Measurements from ENCODE around the gene CACNB4. TPM values are rescaled to one million over a fixed set of nuclear protein-coding genes. Genes with fewer than 3 reads are reported as not detected.

CACNB4 gene
- polyA plus RNA-seq, 1 of the 3 experiments (the other 2 are of a cell fraction) = 0.18 TPM

DNA sequence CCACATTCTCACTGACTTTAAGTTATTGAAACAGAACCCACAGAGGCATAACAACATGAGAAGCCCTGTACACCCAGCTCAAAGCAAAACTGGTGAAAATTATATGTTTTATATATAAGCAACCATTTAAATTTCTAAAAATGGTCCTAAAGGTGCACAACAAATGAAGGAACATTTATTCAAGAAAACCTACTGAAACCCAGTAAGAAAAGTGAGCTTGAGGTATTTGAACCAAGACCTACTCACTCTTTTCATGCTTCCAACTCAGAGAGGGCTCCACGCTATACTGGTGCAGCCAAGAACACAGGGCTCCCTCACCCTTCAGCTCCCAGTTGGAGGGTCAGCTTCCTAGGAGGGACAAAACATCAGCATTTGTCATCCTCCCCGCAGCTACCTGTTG lies 2.1 kb upstream of the CACNB4 start (continued):
- TF ChIP-seq POLR2AphosphoS5 (IDR thresholded peaks at IDR 0.05; ENCODE audit: low read depth, low read length) (no peak), RCOR1 (IDR thresholded peaks at IDR 0.05; ENCODE audit: low read length) (no peak), RFX5 (IDR thresholded peaks at IDR 0.05; ENCODE audit: low read length) (no peak), RXRA (IDR thresholded peaks at IDR 0.05; ENCODE audit: borderline replicate concordance, low read depth) (no peak), FOXM1 (IDR thresholded peaks at IDR 0.05; ENCODE audit: low read depth) (no peak), FOXJ3 (CRISPR knock-in tag; IDR thresholded peaks at IDR 0.05) (no peak), SIN3A (IDR thresholded peaks at IDR 0.05; ENCODE audit: borderline replicate concordance, low read depth, low read length) (no peak), IRF3 (IDR thresholded peaks at IDR 0.05; ENCODE audit: low read depth, low read length) (no peak), GABPA (IDR thresholded peaks at IDR 0.05; ENCODE audit: low read depth) (no peak), FOSL2 (IDR thresholded peaks at IDR 0.05; ENCODE audit: borderline replicate concordance, low read depth) (no peak)
- TF ChIP-seq, protein P1, sequence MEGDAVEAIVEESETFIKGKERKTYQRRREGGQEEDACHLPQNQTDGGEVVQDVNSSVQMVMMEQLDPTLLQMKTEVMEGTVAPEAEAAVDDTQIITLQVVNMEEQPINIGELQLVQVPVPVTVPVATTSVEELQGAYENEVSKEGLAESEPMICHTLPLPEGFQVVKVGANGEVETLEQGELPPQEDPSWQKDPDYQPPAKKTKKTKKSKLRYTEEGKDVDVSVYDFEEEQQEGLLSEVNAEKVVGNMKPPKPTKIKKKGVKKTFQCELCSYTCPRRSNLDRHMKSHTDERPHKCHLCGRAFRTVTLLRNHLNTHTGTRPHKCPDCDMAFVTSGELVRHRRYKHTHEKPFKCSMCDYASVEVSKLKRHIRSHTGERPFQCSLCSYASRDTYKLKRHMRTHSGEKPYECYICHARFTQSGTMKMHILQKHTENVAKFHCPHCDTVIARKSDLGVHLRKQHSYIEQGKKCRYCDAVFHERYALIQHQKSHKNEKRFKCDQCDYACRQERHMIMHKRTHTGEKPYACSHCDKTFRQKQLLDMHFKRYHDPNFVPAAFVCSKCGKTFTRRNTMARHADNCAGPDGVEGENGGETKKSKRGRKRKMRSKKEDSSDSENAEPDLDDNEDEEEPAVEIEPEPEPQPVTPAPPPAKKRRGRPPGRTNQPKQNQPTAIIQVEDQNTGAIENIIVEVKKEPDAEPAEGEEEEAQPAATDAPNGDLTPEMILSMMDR (IDR thresholded peaks at IDR 0.05) = no peak

- peak overlapping the region; percentile 74; the same call in 1 of the 2 replicates for H2AFZ ChIP-seq (ENCODE audit: low read depth)
- ChIA-PET CTCF (interaction anchor here (0.8 to 3.2 kb wide), 5 partner anchors 8 to 74 kb away, joined by 3 to 10 read pairs (median 8); no protein-coding TSS in a partner anchor), POLR2A (no interaction called here)
- H3K4me3 ChIP-seq (ENCODE audit: low read depth in 2 of 2, low read length in 1 of 2) = peak overlapping the region; percentile 49 to 66
- no peaks in the 10 kb centered on the region for H3K9me3 ChIP-seq
- H3K9ac ChIP-seq = no peak overlapping the region
- peaks cover 5% of the 10 kb centered on the region for H3F3A ChIP-seq (replicated peaks; ENCODE audit: insufficient read depth)
- no peaks in the 10 kb centered on the region for H4K20me1 ChIP-seq (ENCODE audit: insufficient read depth)
- no peak overlapping the region for H3K27ac ChIP-seq (ENCODE audit: low read depth in 2 of 2, low read length in 1 of 2)
- no peaks in the 10 kb centered on the region for H3K36me3 ChIP-seq (replicated peaks in 1 of 2; ENCODE audit: control insufficient read depth in 1 of 2, insufficient read depth in 2 of 2, low read length in 1 of 2)
- H3K27me3 ChIP-seq (ENCODE audit: insufficient read depth) = peaks cover 34% of the 10 kb centered on the region
- no peaks in the 10 kb centered on the region for H3K9me2 ChIP-seq
- peak; percentile 46 for DNase-seq
- 20% methylated on average over 19 of the region's 19 CpGs for WGBS (ENCODE audit: low lambda C conversion rate)
- no peak for TF ChIP-seq RFX5 (IDR thresholded peaks at IDR 0.05; ENCODE audit: low read length)
- no peak for TF ChIP-seq IRF3 (IDR thresholded peaks at IDR 0.05; ENCODE audit: low read depth, low read length)
- no peak for TF ChIP-seq RCOR1 (IDR thresholded peaks at IDR 0.05; ENCODE audit: low read length)
- no peak for TF ChIP-seq EZH2phosphoT487 (IDR thresholded peaks at IDR 0.05; ENCODE audit: borderline replicate concordance, low read depth)
- TF ChIP-seq YY1 (IDR thresholded peaks at IDR 0.05; ENCODE audit: low read depth) = no peak
- peaks cover 0 to 20% of the 10 kb centered on the region in 2 experiments; a peak in 2 of 4 replicates for H3K4me1 ChIP-seq (ENCODE audit: control insufficient read depth in 1 of 2, insufficient read depth in 2 of 2, low read depth in 1 of 2, low read length in 1 of 2)
- peak overlapping the region; percentile 100 for H3K4me2 ChIP-seq
- H3K79me2 ChIP-seq (ENCODE audit: insufficient read depth) = no peaks in the 10 kb centered on the region
Observed at GRCh38 chr2:152099367-152100050, 665 bp upstream of the CACNB4 start.

Data from SK-N-SH (cell line).